GM23338 (cell line): Measurements from ENCODE around the gene MAP3K8. TPM values are rescaled to one million over a fixed set of nuclear protein-coding genes. Genes with fewer than 3 reads are reported as not detected.

Experiments
- ATAC-seq: fragments of 200-7000 bp; cut with Tn5 transposase; 3 replicates; pipeline ENCODE4 v1.9.1; 2020
- DNase-seq: peaks from one replicate; pipeline ENCODE4 v3.0.0-alpha.2; 2015; ENCODE audit warnings: low spot score
- H2AFZ ChIP-seq: fragments of 200-600 bp; sonication (generic); 2 replicates; pipeline ENCODE4 v1.8.0; 2016; ENCODE audit warnings: antibody characterized with exemption, mild to moderate bottlenecking, moderate library complexity
- H3F3A ChIP-seq: fragments of 200-600 bp; sonication (generic); replicated peaks from 2 replicates; pipeline ENCODE4 v1.8.0; 2017; ENCODE audit warnings: antibody characterized with exemption, mixed run types, low read depth
- H3K27ac ChIP-seq: fragments of 200-600 bp; sonication (generic); 2 replicates; pipeline ENCODE4 v1.6.1; 2016; ENCODE audit warnings: low read depth
- H3K27me3 ChIP-seq: fragments of 200-600 bp; sonication (generic); 2 replicates; pipeline ENCODE4 v1.8.0; 2016; ENCODE audit warnings: mild to moderate bottlenecking, mixed run types, moderate library complexity; ENCODE audit not compliant: insufficient read depth
- H3K36me3 ChIP-seq: fragments of 200-600 bp; sonication (generic); 2 replicates; pipeline ENCODE4 v1.8.0; 2016; ENCODE audit warnings: mild to moderate bottlenecking; ENCODE audit not compliant: insufficient read depth
- H3K4me1 ChIP-seq: fragments of 200-600 bp; sonication (generic); 2 replicates; pipeline ENCODE4 v1.8.0; 2016; ENCODE audit warnings: mild to moderate bottlenecking, moderate library complexity; ENCODE audit not compliant: insufficient read depth
- H3K4me2 ChIP-seq: fragments of 200-600 bp; sonication (generic); 2 replicates; pipeline ENCODE4 v1.7.1; 2017; ENCODE audit warnings: mixed run types
- H3K4me3 ChIP-seq: fragments of 200-600 bp; sonication (generic); 2 replicates; pipeline ENCODE4 v1.6.1; 2016; ENCODE audit warnings: mixed run types
- H3K79me2 ChIP-seq: fragments of 200-600 bp; sonication (generic); replicated peaks from 2 replicates; pipeline ENCODE4 v1.8.0; 2017; ENCODE audit warnings: mild to moderate bottlenecking; ENCODE audit not compliant: insufficient read depth
- H3K9me2 ChIP-seq: fragments of 200-600 bp; sonication (generic); 2 replicates; pipeline ENCODE4 v1.8.0; 2017; ENCODE audit not compliant: insufficient read depth
- H4K20me1 ChIP-seq: fragments of 200-600 bp; sonication (generic); replicated peaks from 2 replicates; pipeline ENCODE4 v1.8.0; 2017; ENCODE audit warnings: mild to moderate bottlenecking; ENCODE audit not compliant: insufficient read depth
- H3K27ac Mint-ChIP-seq: 2 replicates; pipeline ENCODE4 v1.8.0; 2020; ENCODE audit warnings: inconsistent platforms, mild to moderate bottlenecking, moderate library complexity, mixed read lengths
- H3K27me3 Mint-ChIP-seq: 3 replicates; pipeline ENCODE4 v1.8.0; 2022; ENCODE audit warnings: low read depth, mild to moderate bottlenecking, moderate library complexity, mixed read lengths, inconsistent platforms; ENCODE audit not compliant: insufficient read depth, poor library complexity
- H3K36me3 Mint-ChIP-seq: 3 replicates; pipeline ENCODE4 v1.8.0; 2021; ENCODE audit warnings: low read depth, mild to moderate bottlenecking, inconsistent platforms, moderate library complexity, mixed read lengths
- H3K4me1 Mint-ChIP-seq: 3 replicates; pipeline ENCODE4 v1.8.0; 2020; ENCODE audit warnings: mild to moderate bottlenecking, inconsistent platforms, mixed read lengths
- H3K4me3 Mint-ChIP-seq: 3 replicates; pipeline ENCODE4 v1.8.0; 2021; ENCODE audit warnings: moderate library complexity, mild to moderate bottlenecking, inconsistent platforms, mixed read lengths
- H3K9me3 Mint-ChIP-seq: 3 replicates; pipeline ENCODE4 v1.8.0; 2020; ENCODE audit warnings: moderate library complexity, mild to moderate bottlenecking, inconsistent platforms, mixed read lengths
- CREB1 ChIP-seq: fragments of 250-450 bp; sonication (Bioruptor Pico); IDR thresholded peaks from 2 replicates; pipeline ENCODE4 v1.5.0; 2020; ENCODE audit warnings: low read depth, mild to moderate bottlenecking, moderate library complexity
- CTCF ChIP-seq, 2 experiments: fragments of 200-600 bp in 1 of 2; sonication (generic) in 1 of 2; conservative IDR thresholded peaks; 2 replicates each; pipeline versions ENCODE4 v1.5.1 to v1.6.1; 2016 to 2017; ENCODE audit warnings: antibody characterized with exemption in 2 of 2, low read depth in 2 of 2, mild to moderate bottlenecking in 2 of 2, moderate library complexity in 1 of 2
- ETS1 ChIP-seq: IDR thresholded peaks from 2 replicates; pipeline ENCODE4 v1.6.1; 2016; ENCODE audit warnings: antibody characterized with exemption
- EZH2 ChIP-seq: fragments of 200-600 bp; sonication (generic); IDR thresholded peaks from one replicate; pipeline ENCODE4 v1.8.0; 2017; ENCODE audit warnings: antibody characterized with exemption, mild to moderate bottlenecking, low read depth; ENCODE audit not compliant: unreplicated experiment
- EZH2phosphoT487 ChIP-seq: fragments of 200-600 bp; sonication (generic); IDR thresholded peaks from one replicate; pipeline ENCODE4 v1.8.1; 2018; ENCODE audit warnings: antibody characterized with exemption; ENCODE audit not compliant: unreplicated experiment
- JUNB ChIP-seq: IDR thresholded peaks from one replicate; pipeline ENCODE4 v1.6.1; 2016; ENCODE audit warnings: antibody characterized with exemption; ENCODE audit not compliant: unreplicated experiment
- NANOG ChIP-seq: IDR thresholded peaks from 2 replicates; pipeline ENCODE4 v1.6.1; 2016; ENCODE audit warnings: antibody characterized with exemption, borderline replicate concordance
- POLR2AphosphoS5 ChIP-seq: IDR thresholded peaks from 2 replicates; pipeline ENCODE4 v1.6.1; 2016; ENCODE audit warnings: antibody characterized with exemption, low read depth
- REST ChIP-seq: IDR thresholded peaks from one replicate; pipeline ENCODE4 v1.6.1; 2018; ENCODE audit warnings: antibody characterized with exemption; ENCODE audit not compliant: unreplicated experiment
- STAT1 ChIP-seq: IDR thresholded peaks from one replicate; pipeline ENCODE4 v1.6.1; 2016; ENCODE audit warnings: antibody characterized with exemption; ENCODE audit not compliant: unreplicated experiment
- ZNF114 ChIP-seq: fragments of 250-450 bp; sonication (Bioruptor Pico); IDR thresholded peaks from 2 replicates; pipeline ENCODE4 v1.5.0; 2020; ENCODE audit warnings: mild to moderate bottlenecking, moderate library complexity
- ZNF331 ChIP-seq: fragments of 250-450 bp; sonication (Bioruptor Pico); IDR thresholded peaks from 2 replicates; pipeline ENCODE4 v1.5.0; 2020; ENCODE audit warnings: low read depth, mild to moderate bottlenecking, moderate library complexity
- ZNF462 ChIP-seq: fragments of 250-450 bp; sonication (Bioruptor Pico); IDR thresholded peaks from 2 replicates; pipeline ENCODE4 v1.5.0; 2020; ENCODE audit warnings: mild to moderate bottlenecking, moderate library complexity
- polyA plus RNA-seq: library from polyadenylated mRNA; unstranded; fragments of >200 nt; fragmentation: Nextera tagmentation; extraction: Ambion mirVana; gene quantifications from 2 replicates; pipeline ENCODE4 v1.2.1, GENCODE V29; 2016
- total RNA-seq: library from RNA; depleted of rRNA; stranded (reverse); fragments of >200 nt; shearing (Covaris generic); gene quantifications from 2 replicates; pipeline ENCODE4 v1.2.3, GENCODE V29; 2014

Gene MAP3K8
- total and polyA plus RNA-seq, 2 experiments from 2014 or later = 3.5 to 5.0 TPM

- Mint-ChIP-seq H3K36me3 (peaks cover 7% of the 10 kb centered on the region; the same call in 2 of the 3 replicates), H3K9me3 (no peaks in the 10 kb centered on the region), H3K27ac (no peak overlapping the region; the same call in 1 of the 2 replicates), H3K4me3 (peak overlapping the region; percentile 59), H3K4me1 (peaks cover 40% of the 10 kb centered on the region), H3K27me3 (peaks cover 22% of the 10 kb centered on the region)
- peaks cover 31% of the 10 kb centered on the region for H3K27me3 ChIP-seq
- no peaks in the 10 kb centered on the region for H4K20me1 ChIP-seq
- H3K36me3 ChIP-seq = peaks cover 4% of the 10 kb centered on the region; the same call in 1 of the 2 replicates
- no peaks in the 10 kb centered on the region; the same call in 1 of the 2 replicates for H3F3A ChIP-seq
- H3K4me3 ChIP-seq = peak overlapping the region; percentile 31
- H3K27ac ChIP-seq = peak overlapping the region; percentile 66
- TF ChIP-seq EZH2phosphoT487 (no peak), EZH2 (no peak), REST (no peak), ETS1 (no peak), ZNF331 (CRISPR knock-in tag) (no peak), JUNB (no peak), NANOG (no peak), POLR2AphosphoS5 (no peak), CTCF (conservative IDR thresholded peaks at IDR 0.05; ENCODE audit: low read depth in 2 of 2) (no peak), ZNF462 (CRISPR knock-in tag) (no peak), CREB1 (no peak), STAT1 (no peak), ZNF114 (CRISPR knock-in tag) (no peak)
- no peaks in the 10 kb centered on the region for H3K9me2 ChIP-seq
- peaks cover 10% of the 10 kb centered on the region; the same call in 1 of the 2 replicates for H3K79me2 ChIP-seq
- no peak overlapping the region for H2AFZ ChIP-seq
- ATAC-seq (no peak), DNase-seq (no peak)
- peak overlapping the region; percentile 91 for H3K4me2 ChIP-seq
- peaks cover 45% of the 10 kb centered on the region for H3K4me1 ChIP-seq
These were observed 2.7 kb downstream of the MAP3K8 start for GRCh38 chr10:30436671-30437030.
